Measurements from ENCODE around the gene ERMARD. TPM values are rescaled to one million over a fixed set of nuclear protein-coding genes. Genes with fewer than 3 reads are reported as not detected.

The ERMARD gene
- total RNA-seq, 2 donors from 2014 or later = 8.6 to 12.2 TPM

- peaks cover 0 to 6% (median 0%) of the 10 kb centered on the region in 3 donors for H3K9me3 ChIP-seq
- H3K4me3 ChIP-seq = no peak overlapping the region
- WGBS, 2 donors = 93 to 98% methylated on average over 2 of the region's 2 CpGs
- no peak overlapping the region for H3K27ac ChIP-seq
- intact Hi-C loops (cut with DNase I) = no loop called here
- H3K27me3 ChIP-seq = no peaks in the 10 kb centered on the region
- TF ChIP-seq CTCF (IDR thresholded peaks at IDR 0.05) (no peak), POLR2A (IDR thresholded peaks at IDR 0.05) (no peak)
- DNase-seq (no peak), ATAC-seq (no peak)
- H3K36me3 ChIP-seq (replicated peaks in 1 of 2; ENCODE audit: insufficient read depth in 1 of 2, low read depth in 2 of 2) = no peaks in the 10 kb centered on the region
- H3K4me1 ChIP-seq = no peaks in the 10 kb centered on the region
Measured at GRCh38 chr6:169816054-169816453, 64.6 kb downstream of the ERMARD start.

- Histone ChIP-seq H3K36me3 (replicated peaks in 1 of 2; ENCODE audit: insufficient read depth in 1 of 2, low read depth in 2 of 2) (no peaks in the 10 kb centered on the region), H3K9me3 (peaks cover 0 to 6% (median 0%) of the 10 kb centered on the region in 3 donors), H3K27ac (no peak overlapping the region), H3K4me3 (no peak overlapping the region), H3K4me1 (no peaks in the 10 kb centered on the region), H3K27me3 (no peaks in the 10 kb centered on the region)
- 73 to 92% methylated on average over 3 of the region's 3 CpGs for WGBS, 2 donors
- intact Hi-C loops (cut with DNase I) = no loop called here
- DNase-seq (no peak), ATAC-seq (no peak)
- TF ChIP-seq CTCF (IDR thresholded peaks at IDR 0.05) = no peak
- TF ChIP-seq POLR2A (IDR thresholded peaks at IDR 0.05) = no peak
Measured at GRCh38 chr6:169816975-169817374, 65.6 kb downstream of the ERMARD start.

GRCh38 chr6:169820358-169820757 is 68.9 kb downstream of the ERMARD start:
- WGBS, 2 donors = 67 to 93% methylated on average over 2 of the region's 2 CpGs
- DNase-seq (no peak), ATAC-seq (no peak)
- TF ChIP-seq POLR2A (IDR thresholded peaks at IDR 0.05) = no peak
- TF ChIP-seq CTCF (IDR thresholded peaks at IDR 0.05) = no peak
- peaks cover 0 to 6% (median 0%) of the 10 kb centered on the region in 3 donors for H3K9me3 ChIP-seq
- no peaks in the 10 kb centered on the region for H3K27me3 ChIP-seq
- H3K36me3 ChIP-seq (replicated peaks in 1 of 2; ENCODE audit: insufficient read depth in 1 of 2, low read depth in 2 of 2) = no peaks in the 10 kb centered on the region
- H3K4me1 ChIP-seq = no peaks in the 10 kb centered on the region
- no peak overlapping the region for H3K27ac ChIP-seq
- intact Hi-C loops (cut with DNase I) = loop anchor here (10.0 kb wide), 1 partner anchor 704 kb away; no protein-coding TSS in a partner anchor
- no peak overlapping the region for H3K4me3 ChIP-seq

GRCh38 chr6:169824021-169824420 is 72.6 kb downstream of the ERMARD start:
- no peaks in the 10 kb centered on the region for H3K4me1 ChIP-seq
- TF ChIP-seq POLR2A (IDR thresholded peaks at IDR 0.05) = no peak
- H3K4me3 ChIP-seq = no peak overlapping the region
- intact Hi-C loops (cut with DNase I) = loop anchor here (10.0 kb wide), 1 partner anchor 701 kb away; no protein-coding TSS in a partner anchor
- no peaks in the 10 kb centered on the region for H3K9me3 ChIP-seq
- no peak for DNase-seq
- no peak overlapping the region for H3K27ac ChIP-seq
- H3K36me3 ChIP-seq (replicated peaks in 1 of 2; ENCODE audit: insufficient read depth in 1 of 2, low read depth in 2 of 2) = no peaks in the 10 kb centered on the region
- no peaks in the 10 kb centered on the region for H3K27me3 ChIP-seq
- 83 to 84% methylated on average over 9 of the region's 9 CpGs for WGBS, 2 donors
- no peak for ATAC-seq

GRCh38 chr6:169824848-169825557 is 73.6 kb downstream of the ERMARD start:
- ATAC-seq = no peak
- Histone ChIP-seq H3K36me3 (replicated peaks in 1 of 2; ENCODE audit: insufficient read depth in 1 of 2, low read depth in 2 of 2) (no peaks in the 10 kb centered on the region), H3K9me3 (no peaks in the 10 kb centered on the region), H3K27ac (no peak overlapping the region), H3K27me3 (no peaks in the 10 kb centered on the region), H3K4me1 (no peaks in the 10 kb centered on the region), H3K4me3 (no peak overlapping the region)
- no peak for TF ChIP-seq CTCF (IDR thresholded peaks at IDR 0.05)
- TF ChIP-seq POLR2A (IDR thresholded peaks at IDR 0.05) = no peak
- DNase-seq = no peak
- 77 to 89% methylated on average over 15 of the region's 15 CpGs for WGBS, 2 donors
- intact Hi-C loops (cut with DNase I) = loop anchor here (10.0 kb wide), 1 partner anchor 700 kb away; no protein-coding TSS in a partner anchor
